Astrocyte (in vitro differentiated cells and primary cell): Measurements from ENCODE around the gene PIP4K2A. TPM values are rescaled to one million over a fixed set of nuclear protein-coding genes. Genes with fewer than 3 reads are reported as not detected.

Source experiments
- DNase-seq: peaks from one replicate; pipeline ENCODE4 v3.0.0-alpha.2; 2010; ENCODE audit warnings: low read depth
- FAIRE-seq: peaks from 2 replicates; lab custom pipeline; 2011; peaks lifted over from hg19 to GRCh38; lab: Jason Lieb, UNC
- H2AFZ ChIP-seq: 2 replicates; pipeline ENCODE4 v1.6.0; 2012; ENCODE audit warnings: low read depth, low read length, inconsistent platforms
- H3K27ac ChIP-seq: 2 replicates; pipeline ENCODE4 v1.5.1; 2011; ENCODE audit warnings: low read depth, low read length, inconsistent platforms
- H3K27me3 ChIP-seq: 2 replicates; pipeline ENCODE4 v1.6.0; 2011; ENCODE audit warnings: low read length, inconsistent platforms; ENCODE audit not compliant: insufficient read depth
- H3K36me3 ChIP-seq: 2 replicates; pipeline ENCODE4 v1.5.1; 2011; ENCODE audit warnings: low read length, inconsistent platforms; ENCODE audit not compliant: insufficient read depth
- H3K4me1 ChIP-seq: 2 replicates; pipeline ENCODE4 v1.5.1; 2011; ENCODE audit warnings: low read length, inconsistent platforms; ENCODE audit not compliant: insufficient read depth
- H3K4me2 ChIP-seq: 2 replicates; pipeline ENCODE4 v1.6.0; 2012; ENCODE audit warnings: low read length, inconsistent platforms
- H3K4me3 ChIP-seq: 2 replicates; pipeline ENCODE4 v1.5.1; 2011; ENCODE audit warnings: low read depth, mild to moderate bottlenecking, low read length, inconsistent platforms; ENCODE audit not compliant: insufficient read depth
- H3K79me2 ChIP-seq: 2 replicates; pipeline ENCODE4 v1.6.0; 2012; ENCODE audit warnings: mild to moderate bottlenecking, low read length, inconsistent platforms; ENCODE audit not compliant: insufficient read depth
- H3K9ac ChIP-seq: 2 replicates; pipeline ENCODE4 v1.6.0; 2012; ENCODE audit warnings: mild to moderate bottlenecking, low read length, inconsistent platforms
- H3K9me3 ChIP-seq: 2 replicates; pipeline ENCODE4 v1.5.1; 2012; ENCODE audit warnings: low read depth, mild to moderate bottlenecking, low read length, inconsistent platforms; ENCODE audit not compliant: insufficient read depth
- H4K20me1 ChIP-seq: 2 replicates; pipeline ENCODE4 v1.6.0; 2012; ENCODE audit warnings: low read length, inconsistent platforms; ENCODE audit not compliant: insufficient read depth
- H3K27ac Mint-ChIP-seq: one replicate; pipeline ENCODE4 v1.8.0; 2021; ENCODE audit warnings: mild to moderate bottlenecking, mixed read lengths; ENCODE audit not compliant: unreplicated experiment
- H3K27me3 Mint-ChIP-seq: one replicate; pipeline ENCODE4 v1.8.0; 2021; ENCODE audit warnings: low read depth, mixed read lengths; ENCODE audit not compliant: unreplicated experiment
- H3K36me3 Mint-ChIP-seq: one replicate; pipeline ENCODE4 v1.8.0; 2021; ENCODE audit warnings: low read depth, mixed read lengths; ENCODE audit not compliant: unreplicated experiment
- H3K4me1 Mint-ChIP-seq: one replicate; pipeline ENCODE4 v1.8.0; 2021; ENCODE audit warnings: low read depth, mixed read lengths; ENCODE audit not compliant: unreplicated experiment
- H3K4me3 Mint-ChIP-seq: one replicate; pipeline ENCODE4 v1.8.0; 2021; ENCODE audit warnings: mild to moderate bottlenecking, moderate library complexity, mixed read lengths; ENCODE audit not compliant: unreplicated experiment
- H3K9me3 Mint-ChIP-seq: one replicate; pipeline ENCODE4 v1.8.0; 2021; ENCODE audit warnings: mild to moderate bottlenecking, mixed read lengths; ENCODE audit not compliant: unreplicated experiment
- EZH2 ChIP-seq: IDR thresholded peaks from 2 replicates; pipeline ENCODE4 v1.6.1; 2012; ENCODE audit warnings: mild to moderate bottlenecking, low read length, inconsistent platforms; ENCODE audit not compliant: insufficient read depth
- total RNA-seq: library from RNA; stranded (reverse); gene quantifications from 2 replicates; pipeline ENCODE4 v1.2.1, GENCODE V29; 2021
- TF ChIP-seq, protein P1 (sequence below): IDR thresholded peaks from 2 replicates; pipeline ENCODE4 v1.5.1; 2011; ENCODE audit warnings: low read depth, mild to moderate bottlenecking, inconsistent platforms, low read length, moderate library complexity; ENCODE audit not compliant: insufficient read depth

PIP4K2A gene
- total RNA-seq, 1 donor from 2014 or later, result 36.8 TPM

DNA sequence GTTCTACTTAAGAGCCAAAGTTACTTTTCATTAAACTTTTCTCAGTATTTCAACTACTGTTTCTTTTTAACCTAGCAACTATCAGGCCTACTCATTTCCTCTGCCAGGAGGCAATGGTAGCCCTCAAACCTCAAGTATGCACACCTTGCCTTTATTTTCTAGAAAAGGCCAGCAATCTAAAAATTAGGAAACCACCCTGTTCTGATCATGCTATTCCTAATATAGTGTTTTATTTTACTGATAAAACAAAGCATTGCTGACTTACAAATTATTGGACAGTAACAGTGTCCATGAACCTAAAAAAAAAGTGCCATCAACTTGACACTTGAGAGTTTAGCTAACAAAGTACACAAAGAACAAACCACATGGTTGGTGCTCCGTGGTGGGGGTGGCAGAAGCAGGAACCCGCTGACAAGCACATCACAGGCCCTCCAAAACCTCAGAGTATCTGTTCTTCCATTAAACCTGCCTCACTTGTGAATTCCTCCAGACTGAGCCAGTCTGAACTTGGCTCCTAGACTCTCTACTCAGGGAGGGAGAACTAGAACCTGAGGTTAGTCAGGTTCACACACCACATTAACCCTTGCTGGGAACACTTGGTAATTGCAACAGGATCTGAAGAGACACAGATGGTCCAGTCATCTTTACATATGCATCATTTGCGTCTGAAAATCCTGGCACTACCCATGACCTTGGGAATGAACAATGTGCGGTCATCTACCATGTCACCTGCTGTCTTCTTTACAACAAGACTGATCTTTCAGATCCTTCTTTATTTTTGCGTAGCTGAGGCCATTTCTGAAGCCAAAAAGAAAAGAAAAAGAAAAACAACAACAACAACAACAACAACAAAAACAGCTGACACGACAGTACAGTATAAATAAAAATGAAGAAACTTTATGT, 31.9 kb downstream of the PIP4K2A start:
- Histone ChIP-seq H3K4me1 (peaks cover 31% of the 10 kb centered on the region), H3K4me3 (no peak overlapping the region), H3K27ac (peak overlapping the region; percentile 92), H3K9me3 (no peaks in the 10 kb centered on the region), H3K79me2 (peaks cover 85% of the 10 kb centered on the region), H3K36me3 (no peaks in the 10 kb centered on the region), H4K20me1 (peaks cover 44% of the 10 kb centered on the region), H3K9ac (peak overlapping the region; percentile 71), H3K27me3 (no peaks in the 10 kb centered on the region), H2AFZ (no peak overlapping the region), H3K4me2 (peak overlapping the region; percentile 80)
- FAIRE-seq, result no peak
- peak; percentile 91 for DNase-seq
- H3K4me1 Mint-ChIP-seq, result peaks cover 57% of the 10 kb centered on the region
- no peaks in the 10 kb centered on the region for H3K9me3 Mint-ChIP-seq
- peak overlapping the region; percentile 83 for H3K27ac Mint-ChIP-seq
- H3K27me3 Mint-ChIP-seq, result no peaks in the 10 kb centered on the region
- H3K4me3 Mint-ChIP-seq, result peak overlapping the region; percentile 47
- TF ChIP-seq, protein P1, sequence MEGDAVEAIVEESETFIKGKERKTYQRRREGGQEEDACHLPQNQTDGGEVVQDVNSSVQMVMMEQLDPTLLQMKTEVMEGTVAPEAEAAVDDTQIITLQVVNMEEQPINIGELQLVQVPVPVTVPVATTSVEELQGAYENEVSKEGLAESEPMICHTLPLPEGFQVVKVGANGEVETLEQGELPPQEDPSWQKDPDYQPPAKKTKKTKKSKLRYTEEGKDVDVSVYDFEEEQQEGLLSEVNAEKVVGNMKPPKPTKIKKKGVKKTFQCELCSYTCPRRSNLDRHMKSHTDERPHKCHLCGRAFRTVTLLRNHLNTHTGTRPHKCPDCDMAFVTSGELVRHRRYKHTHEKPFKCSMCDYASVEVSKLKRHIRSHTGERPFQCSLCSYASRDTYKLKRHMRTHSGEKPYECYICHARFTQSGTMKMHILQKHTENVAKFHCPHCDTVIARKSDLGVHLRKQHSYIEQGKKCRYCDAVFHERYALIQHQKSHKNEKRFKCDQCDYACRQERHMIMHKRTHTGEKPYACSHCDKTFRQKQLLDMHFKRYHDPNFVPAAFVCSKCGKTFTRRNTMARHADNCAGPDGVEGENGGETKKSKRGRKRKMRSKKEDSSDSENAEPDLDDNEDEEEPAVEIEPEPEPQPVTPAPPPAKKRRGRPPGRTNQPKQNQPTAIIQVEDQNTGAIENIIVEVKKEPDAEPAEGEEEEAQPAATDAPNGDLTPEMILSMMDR, result no peak
- TF ChIP-seq EZH2, result no peak
- H3K36me3 Mint-ChIP-seq, result peaks cover 2% of the 10 kb centered on the region

DNA sequence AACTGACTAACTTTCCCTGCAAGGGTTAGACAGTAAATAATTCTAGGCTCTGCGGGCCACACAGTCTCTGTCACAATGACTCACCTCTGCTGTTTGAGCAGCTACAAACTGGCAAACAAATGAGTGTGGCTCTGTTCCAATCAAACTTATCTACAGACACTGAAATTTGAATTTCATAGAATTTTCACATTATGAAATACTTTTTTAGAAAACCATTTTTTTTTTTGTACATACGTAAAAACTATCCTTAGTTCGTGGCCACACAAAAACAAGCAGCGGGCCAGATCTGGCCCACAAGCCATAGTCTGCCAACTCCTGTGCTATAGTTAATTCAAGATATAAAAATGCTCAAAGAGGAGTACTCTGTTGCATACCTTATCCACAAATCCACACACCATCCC, 32.6 kb downstream of the PIP4K2A start:
- Histone ChIP-seq H3K27ac (peak overlapping the region; percentile 92), H3K9me3 (no peaks in the 10 kb centered on the region), H3K4me2 (peak overlapping the region; percentile 80), H3K9ac (peak overlapping the region; percentile 71), H3K36me3 (no peaks in the 10 kb centered on the region), H2AFZ (no peak overlapping the region), H4K20me1 (peaks cover 43% of the 10 kb centered on the region), H3K79me2 (peaks cover 85% of the 10 kb centered on the region), H3K4me3 (no peak overlapping the region), H3K4me1 (peaks cover 31% of the 10 kb centered on the region), H3K27me3 (no peaks in the 10 kb centered on the region)
- no peaks in the 10 kb centered on the region for H3K27me3 Mint-ChIP-seq
- no peaks in the 10 kb centered on the region for H3K36me3 Mint-ChIP-seq
- H3K9me3 Mint-ChIP-seq, result no peaks in the 10 kb centered on the region
- DNase-seq (peak; percentile 73), FAIRE-seq (no peak)
- no peak for TF ChIP-seq EZH2
- TF ChIP-seq, protein P1, result no peak
- peak overlapping the region; percentile 83 for H3K27ac Mint-ChIP-seq
- H3K4me3 Mint-ChIP-seq, result no peak overlapping the region
- H3K4me1 Mint-ChIP-seq, result peaks cover 57% of the 10 kb centered on the region

DNA sequence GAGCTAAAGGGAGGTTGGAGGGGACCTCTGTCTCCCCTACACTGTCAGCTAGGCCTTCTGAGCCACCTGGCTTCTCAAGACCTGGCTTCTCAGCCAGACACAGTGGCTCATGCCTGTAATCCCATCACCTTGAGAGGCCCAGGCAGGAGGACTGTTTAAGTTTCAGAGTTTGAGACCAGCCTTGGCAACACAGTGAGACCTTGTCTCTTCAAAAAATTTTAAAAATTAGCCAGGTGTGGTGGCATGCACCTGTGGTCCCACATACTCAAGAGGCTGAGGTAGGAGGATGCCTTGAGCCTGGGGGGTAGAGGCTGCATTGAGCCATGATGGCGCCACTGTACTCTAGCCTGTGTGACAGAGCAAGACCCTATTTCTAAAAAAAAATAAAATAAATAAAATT, 33.1 kb downstream of the PIP4K2A start:
- H3K36me3 Mint-ChIP-seq, result no peaks in the 10 kb centered on the region
- peaks cover 57% of the 10 kb centered on the region for H3K4me1 Mint-ChIP-seq
- FAIRE-seq, result no peak
- Histone ChIP-seq H3K4me1 (peaks cover 31% of the 10 kb centered on the region), H3K9ac (no peak overlapping the region), H3K4me2 (peak overlapping the region; percentile 30), H3K36me3 (no peaks in the 10 kb centered on the region), H3K4me3 (no peak overlapping the region), H3K9me3 (no peaks in the 10 kb centered on the region), H3K79me2 (peaks cover 85% of the 10 kb centered on the region), H4K20me1 (peaks cover 46% of the 10 kb centered on the region), H2AFZ (no peak overlapping the region), H3K27me3 (no peaks in the 10 kb centered on the region), H3K27ac (peak overlapping the region; percentile 24)
- peak overlapping the region; percentile 44 for H3K27ac Mint-ChIP-seq
- no peak for TF ChIP-seq EZH2
- TF ChIP-seq, protein P1, result no peak
- H3K27me3 Mint-ChIP-seq, result no peaks in the 10 kb centered on the region
- H3K4me3 Mint-ChIP-seq, result no peak overlapping the region
- H3K9me3 Mint-ChIP-seq, result no peaks in the 10 kb centered on the region
- DNase-seq, result no peak
